K562 (cell line): ENCODE measurements around the gene PRTFDC1. TPM values are rescaled to one million over a fixed set of nuclear protein-coding genes. Genes with fewer than 3 reads are reported as not detected.

Experiments used
- C11orf30 ChIP-seq: fragments of 450-650 bp; IDR thresholded peaks from 2 replicates; pipeline ENCODE4 v1.6.1; 2016; ENCODE audit warnings: low read depth, mild to moderate bottlenecking
- DPF2 ChIP-seq: fragments of 450-650 bp; IDR thresholded peaks from 2 replicates; pipeline ENCODE4 v1.6.1; 2016
- EHMT2 ChIP-seq: fragments of 450-650 bp; IDR thresholded peaks from 2 replicates; pipeline ENCODE4 v1.6.1; 2018; ENCODE audit warnings: antibody characterized with exemption
- ELF2 ChIP-seq: fragments of 250-450 bp; sonication (Bioruptor Pico); IDR thresholded peaks from 2 replicates; pipeline ENCODE4 v1.5.0; 2021; ENCODE audit warnings: mild to moderate bottlenecking
- GABPB1 ChIP-seq: sonication (generic); formaldehyde crosslinking; IDR thresholded peaks from 2 replicates; pipeline ENCODE4 v1.8.0; 2022; ENCODE audit warnings: mild to moderate bottlenecking, missing genetic modification reagents
- HOXB6 ChIP-seq: fragments of 250-450 bp; sonication (Bioruptor Pico); IDR thresholded peaks from 2 replicates; pipeline ENCODE4 v1.5.1; 2022; ENCODE audit warnings: mild to moderate bottlenecking, borderline replicate concordance
- MCM5 ChIP-seq: fragments of 450-650 bp; IDR thresholded peaks from 2 replicates; pipeline ENCODE4 v1.6.1; 2016; ENCODE audit warnings: low read depth
- MEF2D ChIP-seq: conservative IDR thresholded peaks from 2 replicates; pipeline ENCODE4 v1.6.1; 2016; ENCODE audit warnings: low read depth, missing genetic modification characterization, missing compliant biosample characterization
- MEIS2 ChIP-seq: fragments of 450-650 bp; IDR thresholded peaks from 2 replicates; pipeline ENCODE4 v1.6.1; 2014; ENCODE audit warnings: mild to moderate bottlenecking; ENCODE audit not compliant: partially characterized antibody
- MIER1 ChIP-seq: fragments of 450-650 bp; IDR thresholded peaks from 2 replicates; pipeline ENCODE4 v1.6.1; 2016; ENCODE audit warnings: antibody characterized with exemption, mild to moderate bottlenecking, low read depth
- MTA1 ChIP-seq: fragments of 450-650 bp; IDR thresholded peaks from 2 replicates; pipeline ENCODE4 v1.6.1; 2017; ENCODE audit warnings: borderline replicate concordance
- MYNN ChIP-seq, 2 experiments: sonication (generic); formaldehyde crosslinking in 1 of 2; IDR thresholded peaks; 2 replicates each; pipeline versions ENCODE4 v1.5.0 to v1.6.1; 2016 to 2020; ENCODE audit warnings: antibody characterized with exemption in 1 of 2, missing genetic modification reagents in 1 of 2
- NFIC ChIP-seq: fragments of 450-650 bp; IDR thresholded peaks from 2 replicates; pipeline ENCODE4 v1.6.1; 2017; ENCODE audit warnings: mild to moderate bottlenecking, inconsistent platforms
- POLR2B ChIP-seq: fragments of 450-650 bp; IDR thresholded peaks from 2 replicates; pipeline ENCODE4 v1.6.1; 2018; ENCODE audit warnings: low read depth; ENCODE audit not compliant: partially characterized antibody
- POLR2H ChIP-seq: IDR thresholded peaks from 2 replicates; pipeline ENCODE4 v1.6.1; 2016; ENCODE audit warnings: missing genetic modification characterization, low read depth, mild to moderate bottlenecking, control low read depth, missing compliant biosample characterization, moderate library complexity
- RFX7 ChIP-seq: fragments of 250-450 bp; sonication (Bioruptor Pico); IDR thresholded peaks from 2 replicates; pipeline ENCODE4 v1.5.1; 2021; ENCODE audit warnings: mild to moderate bottlenecking
- SAFB2 ChIP-seq: fragments of 200-400 bp; formaldehyde crosslinking; IDR thresholded peaks from 2 replicates; pipeline ENCODE4 v1.6.1; 2018; ENCODE audit warnings: borderline replicate concordance, low read length, low read depth, moderate library complexity; ENCODE audit not compliant: severe bottlenecking
- ZBTB33 ChIP-seq: sonication (generic); formaldehyde crosslinking; IDR thresholded peaks from 2 replicates; pipeline ENCODE4 v1.8.1; 2023; ENCODE audit warnings: mild to moderate bottlenecking, missing genetic modification reagents
- ZFP36 ChIP-seq: fragments of 150-350 bp; IDR thresholded peaks from 2 replicates; pipeline ENCODE4 v1.6.1; 2018; ENCODE audit warnings: low read length, low read depth; ENCODE audit not compliant: partially characterized antibody
- ZKSCAN3 ChIP-seq: fragments of 250-450 bp; sonication (Bioruptor Pico); IDR thresholded peaks from 2 replicates; pipeline ENCODE4 v1.4.0; 2020
- ZNF197 ChIP-seq: fragments of 200-800 bp; sonication (Bioruptor generic); IDR thresholded peaks from 2 replicates; pipeline ENCODE4 v1.6.1; 2016; ENCODE audit warnings: low read depth, missing genetic modification characterization, missing compliant biosample characterization
- polyA plus RNA-seq, 8 experiments: library from polyadenylated mRNA; depleted of rRNA in 4 of 8; stranded (reverse) in 5 of 8; unstranded in 3 of 8; fragments of >200 nt; fragmentation: Nextera tagmentation in 2 of 8; fragmentation: Illumina TruSeq in 1 of 8; extraction: Ambion mirVana in 2 of 8; extraction: Trizol in 1 of 8; gene quantifications; 2 replicates each; pipeline versions ENCODE4 v1.2.1 to v1.2.3, GENCODE V29; 2011 to 2014; ENCODE audit warnings: inconsistent platforms in 1 of 8, missing spikeins in 1 of 8
- total RNA-seq, 7 experiments: library from RNA; depleted of rRNA in 6 of 7; stranded (reverse); fragments of >200 nt in 6 of 7; fragmentation: Illumina TruSeq in 2 of 7; extraction: Trizol in 2 of 7; gene quantifications; 2 replicates each; pipeline versions ENCODE4 v1.2.1 to v1.2.3, GENCODE V29; 2011 to 2021; ENCODE audit warnings: low replicate concordance in 1 of 7
- TF ChIP-seq, protein P1 (sequence below): fragments of 450-650 bp; IDR thresholded peaks from 2 replicates; pipeline ENCODE4 v1.7.0; 2016; ENCODE audit warnings: borderline replicate concordance
- TF ChIP-seq, protein P2 (sequence below): fragments of 250-450 bp; sonication (Bioruptor Pico); IDR thresholded peaks from 2 replicates; pipeline ENCODE4 v1.4.0; 2020; ENCODE audit warnings: mild to moderate bottlenecking, moderate library complexity, borderline replicate concordance

Gene PRTFDC1
- total and polyA plus RNA-seq, 9 of the 15 experiments (the other 6 are each of a cell fraction or from before 2014, with no cell fraction given) = 7.0 to 27.6 (median 10.0) TPM

DNA sequence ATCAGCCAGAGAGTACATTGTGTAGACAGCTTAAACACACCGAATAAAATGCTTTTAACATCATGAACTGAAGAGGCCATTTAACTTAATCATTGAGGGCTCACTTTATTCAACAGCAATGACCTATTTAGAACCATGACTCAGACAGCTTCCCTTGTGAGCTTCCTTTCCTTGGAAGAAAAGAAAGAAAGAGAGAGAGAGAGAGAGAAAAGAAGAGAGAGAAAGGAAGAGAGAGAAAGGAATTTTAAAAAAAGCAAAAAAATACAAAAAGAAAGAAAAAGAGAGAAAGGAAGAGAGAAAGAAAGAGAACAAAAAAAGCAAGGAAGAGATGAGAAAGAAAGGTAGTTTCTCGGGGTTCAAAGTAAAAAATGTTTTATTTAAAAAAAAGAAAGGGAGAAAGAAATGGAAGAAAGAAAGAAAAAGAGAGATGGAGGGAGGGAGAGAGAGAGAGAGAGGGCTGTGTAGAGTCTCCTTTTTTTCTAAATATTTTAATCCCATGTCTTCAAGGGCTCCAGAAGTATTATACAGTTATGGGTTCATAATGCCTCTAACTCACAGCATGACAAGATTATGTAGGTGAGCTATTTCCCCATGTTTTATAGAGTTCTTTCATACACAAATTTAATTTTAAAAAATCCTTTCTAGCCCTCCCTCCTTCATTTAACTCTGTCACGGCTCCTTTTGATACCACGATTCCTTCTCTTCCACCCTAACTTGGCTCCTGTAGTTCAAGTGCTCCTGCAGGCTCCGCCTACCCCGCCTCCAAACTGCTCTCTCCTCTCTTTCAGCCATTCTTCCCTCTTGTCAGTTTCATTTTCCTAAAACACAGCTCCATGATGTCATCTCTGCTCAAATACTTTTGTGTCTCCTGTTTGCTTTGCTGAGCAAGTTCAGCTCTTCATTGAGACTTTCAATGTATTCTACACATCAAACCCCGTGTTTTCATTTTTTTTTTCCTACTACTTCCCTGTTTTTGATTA is 85.5 kb downstream of the PRTFDC1 start (continued):
- TF ChIP-seq, protein P1, sequence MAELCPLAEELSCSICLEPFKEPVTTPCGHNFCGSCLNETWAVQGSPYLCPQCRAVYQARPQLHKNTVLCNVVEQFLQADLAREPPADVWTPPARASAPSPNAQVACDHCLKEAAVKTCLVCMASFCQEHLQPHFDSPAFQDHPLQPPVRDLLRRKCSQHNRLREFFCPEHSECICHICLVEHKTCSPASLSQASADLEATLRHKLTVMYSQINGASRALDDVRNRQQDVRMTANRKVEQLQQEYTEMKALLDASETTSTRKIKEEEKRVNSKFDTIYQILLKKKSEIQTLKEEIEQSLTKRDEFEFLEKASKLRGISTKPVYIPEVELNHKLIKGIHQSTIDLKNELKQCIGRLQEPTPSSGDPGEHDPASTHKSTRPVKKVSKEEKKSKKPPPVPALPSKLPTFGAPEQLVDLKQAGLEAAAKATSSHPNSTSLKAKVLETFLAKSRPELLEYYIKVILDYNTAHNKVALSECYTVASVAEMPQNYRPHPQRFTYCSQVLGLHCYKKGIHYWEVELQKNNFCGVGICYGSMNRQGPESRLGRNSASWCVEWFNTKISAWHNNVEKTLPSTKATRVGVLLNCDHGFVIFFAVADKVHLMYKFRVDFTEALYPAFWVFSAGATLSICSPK = no peak
- TF ChIP-seq MTA1 (peak; percentile 58; the same call in 1 of the 2 replicates), POLR2B (no peak), EHMT2 (peak; percentile 65), ZKSCAN3 (CRISPR knock-in tag) (no peak), RFX7 (CRISPR knock-in tag) (no peak), HOXB6 (CRISPR knock-in tag) (no peak), ZBTB33 (CRISPR knock-in tag) (no peak), C11orf30 (peak; percentile 29; the same call in 1 of the 2 replicates), ZNF197 (no peak), MEF2D (tag) (no peak), GABPB1 (CRISPR knock-in tag) (no peak), ZFP36 (peak; percentile 55), MEIS2 (peak; percentile 41), MYNN (IDR thresholded peaks at IDR 0.05) (no peak), MYNN (CRISPR knock-in tag; IDR thresholded peaks at IDR 0.05) (no peak), MCM5 (no peak), SAFB2 (no peak), NFIC (no peak), MIER1 (0 out of 2 replicates have a peak, but pooled peaks have one; percentile 38), POLR2H (tag) (0 out of 2 replicates have a peak, but pooled peaks have one; percentile 38), DPF2 (peak; percentile 77), ELF2 (CRISPR knock-in tag) (no peak)
- TF ChIP-seq, protein P2, sequence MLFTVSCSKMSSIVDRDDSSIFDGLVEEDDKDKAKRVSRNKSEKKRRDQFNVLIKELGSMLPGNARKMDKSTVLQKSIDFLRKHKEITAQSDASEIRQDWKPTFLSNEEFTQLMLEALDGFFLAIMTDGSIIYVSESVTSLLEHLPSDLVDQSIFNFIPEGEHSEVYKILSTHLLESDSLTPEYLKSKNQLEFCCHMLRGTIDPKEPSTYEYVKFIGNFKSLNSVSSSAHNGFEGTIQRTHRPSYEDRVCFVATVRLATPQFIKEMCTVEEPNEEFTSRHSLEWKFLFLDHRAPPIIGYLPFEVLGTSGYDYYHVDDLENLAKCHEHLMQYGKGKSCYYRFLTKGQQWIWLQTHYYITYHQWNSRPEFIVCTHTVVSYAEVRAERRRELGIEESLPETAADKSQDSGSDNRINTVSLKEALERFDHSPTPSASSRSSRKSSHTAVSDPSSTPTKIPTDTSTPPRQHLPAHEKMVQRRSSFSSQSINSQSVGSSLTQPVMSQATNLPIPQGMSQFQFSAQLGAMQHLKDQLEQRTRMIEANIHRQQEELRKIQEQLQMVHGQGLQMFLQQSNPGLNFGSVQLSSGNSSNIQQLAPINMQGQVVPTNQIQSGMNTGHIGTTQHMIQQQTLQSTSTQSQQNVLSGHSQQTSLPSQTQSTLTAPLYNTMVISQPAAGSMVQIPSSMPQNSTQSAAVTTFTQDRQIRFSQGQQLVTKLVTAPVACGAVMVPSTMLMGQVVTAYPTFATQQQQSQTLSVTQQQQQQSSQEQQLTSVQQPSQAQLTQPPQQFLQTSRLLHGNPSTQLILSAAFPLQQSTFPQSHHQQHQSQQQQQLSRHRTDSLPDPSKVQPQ (CRISPR knock-in tag) = no peak
